H1 (cell line): Measurements from ENCODE around the gene FCN3. TPM values are rescaled to one million over a fixed set of nuclear protein-coding genes. Genes with fewer than 3 reads are reported as not detected.

ENCODE experiments used
- CTCF ChIA-PET: fragments of 300-600 bp; sonication (Branson Sonifier 250); formaldehyde crosslinking; loops from one replicate; lab custom pipeline; 2021; ENCODE audit not compliant: partially characterized antibody; lab: Charles Lee
- POLR2A ChIA-PET: fragments of 300-600 bp; sonication (Branson Sonifier 250); formaldehyde crosslinking; loops from one replicate; lab custom pipeline; 2021; ENCODE audit warnings: inconsistent platforms; ENCODE audit not compliant: partially characterized antibody; lab: Charles Lee
- DNase-seq, 2 experiments: peaks; one replicate each; pipeline versions ENCODE4 v3.0.0 to v3.0.0-alpha.2; 2010 to 2022; ENCODE audit warnings: low spot score in 2 of 2, low read depth in 1 of 2, mixed read lengths in 1 of 2
- FAIRE-seq: peaks from 2 replicates; lab custom pipeline; 2011; peaks lifted over from hg19 to GRCh38; lab: Jason Lieb, UNC
- H2AFZ ChIP-seq: 2 replicates; pipeline ENCODE4 v1.8.1; 2012; ENCODE audit warnings: low read length, inconsistent platforms
- H2AK5ac ChIP-seq: 2 replicates; pipeline ENCODE4 v1.6.1; 2013; ENCODE audit warnings: low read depth, low read length
- H2BK120ac ChIP-seq: replicated peaks from 2 replicates; pipeline ENCODE3; 2013; ENCODE audit warnings: low read depth, low read length, inconsistent platforms
- H2BK12ac ChIP-seq: 2 replicates; pipeline ENCODE4 v1.6.1; 2013; ENCODE audit warnings: low read depth, low read length
- H2BK15ac ChIP-seq: 2 replicates; pipeline ENCODE4 v1.6.1; 2013; ENCODE audit warnings: low read length
- H2BK20ac ChIP-seq: 2 replicates; pipeline ENCODE4 v1.6.1; 2013; ENCODE audit warnings: low read length
- H2BK5ac ChIP-seq: 2 replicates; pipeline ENCODE4 v1.6.1; 2013; ENCODE audit warnings: low read depth, low read length
- H3K14ac ChIP-seq: 2 replicates; pipeline ENCODE4 v1.6.1; 2013; ENCODE audit warnings: inconsistent platforms; ENCODE audit not compliant: insufficient read length
- H3K18ac ChIP-seq: 2 replicates; pipeline ENCODE4 v1.6.1; 2013; ENCODE audit warnings: low read length; ENCODE audit errors: extremely low read depth
- H3K23ac ChIP-seq: 2 replicates; pipeline ENCODE4 v1.6.1; 2013; ENCODE audit warnings: inconsistent platforms; ENCODE audit not compliant: insufficient read length
- H3K23me2 ChIP-seq: 2 replicates; pipeline ENCODE4 v1.6.1; 2013; ENCODE audit warnings: low read depth, low read length
- H3K27ac ChIP-seq: 2 replicates; pipeline ENCODE4 v1.6.1; 2011; ENCODE audit warnings: low read depth, low read length, inconsistent platforms
- H3K27me3 ChIP-seq, 4 experiments: replicated peaks in 1 of 4; 1 replicate in 1 of 4; 2 replicates in 3 of 4; pipeline versions ENCODE4 v1.6.1 to v1.8.1; 2011 to 2013; ENCODE audit warnings: low read length in 3 of 4, mild to moderate bottlenecking in 3 of 4, inconsistent platforms in 2 of 4, mixed read lengths in 2 of 4, moderate library complexity in 1 of 4; ENCODE audit not compliant: control insufficient read depth in 3 of 4, insufficient read depth in 3 of 4; ENCODE audit errors: extremely low read depth in 1 of 4
- H3K36me3 ChIP-seq, 4 experiments: 2 replicates each; pipeline versions ENCODE4 v1.6.1 to v1.8.1; 2011 to 2013; ENCODE audit warnings: mild to moderate bottlenecking in 4 of 4, low read length in 3 of 4, moderate library complexity in 2 of 4, control low read depth in 1 of 4, inconsistent platforms in 1 of 4; ENCODE audit not compliant: insufficient read depth in 4 of 4, control insufficient read depth in 2 of 4
- H3K4ac ChIP-seq: replicated peaks from 2 replicates; pipeline ENCODE3; 2013; ENCODE audit warnings: low read length, low read depth, mixed read lengths, inconsistent platforms; ENCODE audit not compliant: insufficient read length
- H3K4me1 ChIP-seq, 4 experiments: replicated peaks in 1 of 4; 1 replicate in 1 of 4; 2 replicates in 3 of 4; pipeline versions ENCODE4 v1.6.1 to v1.8.1; 2011 to 2013; ENCODE audit warnings: low read length in 3 of 4, inconsistent platforms in 2 of 4, mixed read lengths in 1 of 4; ENCODE audit not compliant: insufficient read depth in 4 of 4, control insufficient read depth in 3 of 4
- H3K4me2 ChIP-seq, 2 experiments: 2 replicates each; pipeline versions ENCODE4 v1.6.1 to v1.8.1; 2011 to 2013; ENCODE audit warnings: low read depth in 2 of 2, low read length in 2 of 2, control low read depth in 1 of 2, inconsistent platforms in 1 of 2, mild to moderate bottlenecking in 1 of 2; ENCODE audit not compliant: insufficient read depth in 1 of 2
- H3K4me3 ChIP-seq, 4 experiments: fragments of 200-600, 300-600 bp in 1 of 4; sonication (generic), shearing (Covaris generic), sonication (Bioruptor Twin) in 1 of 4; 2 replicates each; pipeline versions ENCODE4 v1.5.1 to v1.8.1; 2011 to 2016; ENCODE audit warnings: low read length in 4 of 4, low read depth in 3 of 4, control low read depth in 2 of 4, inconsistent platforms in 2 of 4, mild to moderate bottlenecking in 2 of 4, mixed read lengths in 1 of 4, moderate library complexity in 1 of 4; ENCODE audit not compliant: insufficient read depth in 2 of 4; ENCODE audit errors: extremely low read depth in 1 of 4
- H3K56ac ChIP-seq: replicated peaks from 2 replicates; pipeline ENCODE3; 2013; ENCODE audit warnings: low read depth, mild to moderate bottlenecking, mixed read lengths, low read length, inconsistent platforms; ENCODE audit not compliant: insufficient read length
- H3K79me1 ChIP-seq: 2 replicates; pipeline ENCODE4 v1.6.1; 2013; ENCODE audit warnings: low read depth, low read length, control low read depth
- H3K79me2 ChIP-seq, 2 experiments: 2 replicates each; pipeline versions ENCODE4 v1.6.1 to v1.8.1; 2012 to 2013; ENCODE audit warnings: low read length in 2 of 2, mild to moderate bottlenecking in 2 of 2, inconsistent platforms in 1 of 2; ENCODE audit not compliant: insufficient read depth in 2 of 2, control insufficient read depth in 1 of 2
- H3K9ac ChIP-seq, 4 experiments: replicated peaks in 1 of 4; 1 replicate in 1 of 4; 2 replicates in 3 of 4; pipeline versions ENCODE4 v1.6.1 to v1.8.1; 2011 to 2013; ENCODE audit warnings: low read depth in 3 of 4, low read length in 3 of 4, control low read depth in 2 of 4, mild to moderate bottlenecking in 2 of 4, moderate library complexity in 2 of 4, inconsistent platforms in 1 of 4; ENCODE audit errors: extremely low read depth in 1 of 4
- H3K9me3 ChIP-seq, 2 experiments: 2 replicates each; pipeline versions ENCODE4 v1.6.1 to v1.8.1; 2012 to 2013; ENCODE audit warnings: mild to moderate bottlenecking in 2 of 2, moderate library complexity in 2 of 2, control low read depth in 1 of 2, inconsistent platforms in 1 of 2, low read depth in 1 of 2, low read length in 1 of 2, mixed read lengths in 1 of 2; ENCODE audit not compliant: insufficient read depth in 2 of 2
- H4K20me1 ChIP-seq, 2 experiments: replicated peaks in 1 of 2; 2 replicates each; pipeline versions ENCODE3 to v1.8.1; 2011 to 2013; ENCODE audit warnings: inconsistent platforms in 2 of 2, low read length in 2 of 2, mild to moderate bottlenecking in 1 of 2; ENCODE audit not compliant: insufficient read depth in 2 of 2, control insufficient read depth in 1 of 2
- H4K5ac ChIP-seq: 2 replicates; pipeline ENCODE4 v1.6.1; 2013; ENCODE audit warnings: low read length, low read depth, mixed read lengths, inconsistent platforms; ENCODE audit not compliant: insufficient read length
- H4K8ac ChIP-seq: 2 replicates; pipeline ENCODE4 v1.8.0; 2013; ENCODE audit warnings: mild to moderate bottlenecking, moderate library complexity, low read length, inconsistent platforms; ENCODE audit not compliant: insufficient read depth; ENCODE audit errors: extremely low read depth
- H4K91ac ChIP-seq: replicated peaks from 2 replicates; pipeline ENCODE3; 2013; ENCODE audit warnings: low read length, mixed read lengths, inconsistent platforms; ENCODE audit not compliant: insufficient read length
- ATF3 ChIP-seq: IDR thresholded peaks from 2 replicates; pipeline ENCODE4 v1.6.1; 2011; ENCODE audit warnings: low read depth, mild to moderate bottlenecking, low read length; ENCODE audit not compliant: insufficient read depth
- CEBPB ChIP-seq: IDR thresholded peaks from 2 replicates; pipeline ENCODE4 v1.6.1; 2012; ENCODE audit warnings: low read depth, low read length
- CHD2 ChIP-seq: IDR thresholded peaks from 2 replicates; pipeline ENCODE4 v1.6.1; 2012; ENCODE audit warnings: low read length, improper control_type of control experiment
- CREB1 ChIP-seq: IDR thresholded peaks from 2 replicates; pipeline ENCODE4 v1.6.1; 2012; ENCODE audit warnings: inconsistent platforms
- EP300 ChIP-seq, 2 experiments: IDR thresholded peaks; 1 replicate in 1 of 2; 2 replicates in 1 of 2; pipeline ENCODE4 v1.6.1; 2011 to 2012; ENCODE audit warnings: low read depth in 2 of 2, low read length in 2 of 2, mild to moderate bottlenecking in 2 of 2, borderline replicate concordance in 1 of 2, inconsistent platforms in 1 of 2, moderate library complexity in 1 of 2
- JUND ChIP-seq: IDR thresholded peaks from 2 replicates; pipeline ENCODE4 v1.6.1; 2011; ENCODE audit warnings: mild to moderate bottlenecking, improper control_type of control experiment, low read length
- MAFK ChIP-seq: IDR thresholded peaks from 2 replicates; pipeline ENCODE4 v1.6.1; 2012; ENCODE audit warnings: low read depth, mild to moderate bottlenecking, improper control_type of control experiment, low read length
- NRF1 ChIP-seq: IDR thresholded peaks from 2 replicates; pipeline ENCODE4 v1.6.1; 2011; ENCODE audit warnings: mild to moderate bottlenecking, low read depth, low read length, improper control_type of control experiment
- RFX5 ChIP-seq: IDR thresholded peaks from 2 replicates; pipeline ENCODE4 v1.6.1; 2011; ENCODE audit warnings: low read depth, low read length, improper control_type of control experiment, borderline replicate concordance
- SIN3A ChIP-seq, 2 experiments: IDR thresholded peaks in 1 of 2; conservative IDR thresholded peaks in 1 of 2; 2 replicates each; pipeline ENCODE4 v1.6.1; 2011 to 2012; ENCODE audit warnings: low read length in 2 of 2, improper control_type of control experiment in 1 of 2, low read depth in 1 of 2, mild to moderate bottlenecking in 1 of 2
- TBP ChIP-seq: IDR thresholded peaks from 2 replicates; pipeline ENCODE4 v1.6.1; 2011; ENCODE audit warnings: low read depth, low read length, improper control_type of control experiment
- WGBS, 2 experiments: shearing (Covaris generic) in 1 of 2; methylation state at CpG; one replicate each; pipeline versions ENCODE4 v1.1.6 to v1.1.7; 2013 to 2015; ENCODE audit warnings: low lambda C conversion rate in 2 of 2, mixed read lengths in 2 of 2, inconsistent platforms in 1 of 2, low coverage in 1 of 2, missing lambda C conversion rate in 1 of 2; ENCODE audit not compliant: insufficient replicate concordance in 2 of 2, insufficient coverage in 1 of 2, insufficient read length in 1 of 2; ENCODE audit errors: extremely low coverage in 1 of 2, missing lambda C conversion rate in 1 of 2; 5-methylcytosine and 5-hydroxymethylcytosine counted together
- polyA plus RNA-seq, 7 experiments: library from polyadenylated mRNA; depleted of rRNA in 3 of 7; stranded (reverse) in 5 of 7; unstranded in 2 of 7; fragments of >200 nt in 5 of 7; fragments of 200-250 nt in 2 of 7; gene quantifications; 1 replicate in 5 of 7; 2 replicates in 1 of 7; 4 replicates in 1 of 7; pipeline versions ENCODE4 v1.2.1 to v1.2.3, GENCODE V29; 2011 to 2013; ENCODE audit warnings: missing spikeins in 2 of 7, mixed read lengths in 2 of 7
- total RNA-seq: library from RNA; stranded (reverse); fragmentation: NEBNext Ultra II Directional; extraction: Animal tissue kit (Norgen Biotek cat#: 25700); gene quantifications from 2 replicates; pipeline ENCODE4 v1.2.1, GENCODE V29; 2021

FCN3 gene
- total and polyA plus RNA-seq, 2 of the 8 experiments (the other 6 are each of a cell fraction or from before 2014, with no cell fraction given) = 0.30 to 0.57 TPM

- H4K20me1 ChIP-seq = peaks cover 0 to 7% of the 10 kb centered on the region in 2 experiments
- H3K36me3 ChIP-seq = no peaks in the 10 kb centered on the region
- H2BK5ac ChIP-seq = no peak overlapping the region
- H3K14ac ChIP-seq = no peak overlapping the region
- H3K4me3 ChIP-seq = no peak overlapping the region
- H3K4me1 ChIP-seq = peaks cover 0 to 23% (median 9%) of the 10 kb centered on the region in 4 experiments; a peak in 6 of 7 replicates
- no peak overlapping the region for H3K4ac ChIP-seq
- no peak overlapping the region for H2AFZ ChIP-seq
- H3K18ac ChIP-seq = no peak overlapping the region
- ChIA-PET CTCF (interaction anchor here (0.6 to 28.8 kb wide), 12 partner anchors 8 to 430 kb away, joined by 3 to 625 read pairs (median 32); partner anchors contain the start of genes CD164L2, FCN3, GPR3 and MAP3K6), POLR2A (interaction anchor here (0.9 to 10.9 kb wide), 5 partner anchors 8 to 47 kb away, joined by 3 to 101 read pairs (median 6); partner anchors contain the start of genes MAP3K6 and SYTL1)
- H3K9ac ChIP-seq = no peak overlapping the region
- no peak overlapping the region for H3K27ac ChIP-seq
- no peak overlapping the region for H2BK20ac ChIP-seq
- DNase-seq (no peak), FAIRE-seq (no peak)
- no peaks in the 10 kb centered on the region for H3K79me1 ChIP-seq
- H3K56ac ChIP-seq = no peak overlapping the region
- no peak overlapping the region for H2BK12ac ChIP-seq
- H3K4me2 ChIP-seq = no peak overlapping the region
- H4K5ac ChIP-seq = no peak overlapping the region
- peaks cover 25% of the 10 kb centered on the region for H3K23me2 ChIP-seq
- TF ChIP-seq CREB1 = no peak
- no peak for TF ChIP-seq ATF3
- no peak for TF ChIP-seq CHD2
- no peak for TF ChIP-seq SIN3A (conservative IDR thresholded peaks at IDR 0.05 in 1 of 2, IDR thresholded peaks at IDR 0.05 in 1 of 2; ENCODE audit: low read depth in 1 of 2, low read length in 2 of 2)
- no peak for TF ChIP-seq NRF1
- TF ChIP-seq TBP = no peak
- no peak for TF ChIP-seq JUND
- TF ChIP-seq EP300 (IDR thresholded peaks at IDR 0.05; ENCODE audit: borderline replicate concordance in 1 of 2, low read depth in 2 of 2, low read length in 2 of 2) = no peak
- no peak for TF ChIP-seq RFX5
- no peak for TF ChIP-seq MAFK
- no peak for TF ChIP-seq CEBPB
- no peak overlapping the region for H4K8ac ChIP-seq
- H4K91ac ChIP-seq = no peak overlapping the region
- H2BK120ac ChIP-seq = no peak overlapping the region
- WGBS, 2 experiments = 90% methylated on average over 3 of the region's 3 CpGs; no CpG with 5 or more reads in 1 of the 2 experiments
- peaks cover 0 to 22% (median 15%) of the 10 kb centered on the region in 4 experiments; a peak in 6 of 7 replicates for H3K27me3 ChIP-seq
- H3K9me3 ChIP-seq = no peaks in the 10 kb centered on the region
- no peak overlapping the region for H3K23ac ChIP-seq
- H2AK5ac ChIP-seq = no peak overlapping the region
- H3K79me2 ChIP-seq = no peaks in the 10 kb centered on the region
- no peak overlapping the region for H2BK15ac ChIP-seq
These were observed 21.0 kb downstream of the FCN3 start for GRCh38 chr1:27353629-27354028.
